ENCODE data around the gene EID2. TPM values are rescaled to one million over a fixed set of nuclear protein-coding genes. Genes with fewer than 3 reads are reported as not detected.

Gene EID2
- total and polyA plus RNA-seq, 2 donors from 2014 or later = 12.0 to 17.0 TPM

DNA sequence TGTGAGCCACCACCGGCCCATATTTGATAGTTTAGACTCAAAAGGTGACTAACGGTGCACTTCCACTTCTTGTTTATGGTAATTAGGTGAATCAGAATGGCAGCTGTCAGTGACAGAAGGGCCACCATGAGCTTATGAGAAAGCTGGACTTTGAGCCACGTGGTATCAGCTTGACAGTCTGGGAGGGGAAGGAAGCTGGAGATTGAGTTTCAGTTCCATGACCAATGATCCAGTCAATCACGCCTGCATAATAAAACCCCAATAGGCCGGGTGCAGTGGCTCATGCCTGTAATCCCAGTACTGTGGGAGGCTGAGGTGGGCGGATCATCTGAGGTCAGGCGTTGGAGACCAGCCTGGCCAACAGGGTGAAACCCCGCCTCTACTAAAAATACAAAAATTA lies 15.5 kb downstream of the EID2 start:
- peak in 4 of 5 donors; percentile 44 to 61 (median 52) for DNase-seq
- no peaks in the 10 kb centered on the region for H3K27me3 ChIP-seq (ENCODE audit: control insufficient read depth, insufficient read depth, low read length)
- no peak overlapping the region for H3K27ac ChIP-seq (ENCODE audit: low read depth in 2 of 2, low read length in 2 of 2)
- FAIRE-seq = no peak
- TF ChIP-seq, protein P1, sequence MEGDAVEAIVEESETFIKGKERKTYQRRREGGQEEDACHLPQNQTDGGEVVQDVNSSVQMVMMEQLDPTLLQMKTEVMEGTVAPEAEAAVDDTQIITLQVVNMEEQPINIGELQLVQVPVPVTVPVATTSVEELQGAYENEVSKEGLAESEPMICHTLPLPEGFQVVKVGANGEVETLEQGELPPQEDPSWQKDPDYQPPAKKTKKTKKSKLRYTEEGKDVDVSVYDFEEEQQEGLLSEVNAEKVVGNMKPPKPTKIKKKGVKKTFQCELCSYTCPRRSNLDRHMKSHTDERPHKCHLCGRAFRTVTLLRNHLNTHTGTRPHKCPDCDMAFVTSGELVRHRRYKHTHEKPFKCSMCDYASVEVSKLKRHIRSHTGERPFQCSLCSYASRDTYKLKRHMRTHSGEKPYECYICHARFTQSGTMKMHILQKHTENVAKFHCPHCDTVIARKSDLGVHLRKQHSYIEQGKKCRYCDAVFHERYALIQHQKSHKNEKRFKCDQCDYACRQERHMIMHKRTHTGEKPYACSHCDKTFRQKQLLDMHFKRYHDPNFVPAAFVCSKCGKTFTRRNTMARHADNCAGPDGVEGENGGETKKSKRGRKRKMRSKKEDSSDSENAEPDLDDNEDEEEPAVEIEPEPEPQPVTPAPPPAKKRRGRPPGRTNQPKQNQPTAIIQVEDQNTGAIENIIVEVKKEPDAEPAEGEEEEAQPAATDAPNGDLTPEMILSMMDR (IDR thresholded peaks at IDR 0.05; ENCODE audit: borderline replicate concordance, extremely low read depth, insufficient read depth) = no peak
- H3K9ac ChIP-seq (ENCODE audit: low read length in 3 of 3) = no peak overlapping the region
- H3K9me3 ChIP-seq (ENCODE audit: control insufficient read depth in 2 of 3, insufficient read depth in 1 of 3, low read length in 3 of 3) = no peaks in the 10 kb centered on the region
- intact Hi-C loops (cut with DNase I) = no loop called here
- H3K36me3 ChIP-seq (ENCODE audit: control insufficient read depth in 2 of 3, insufficient read depth in 3 of 3, low read length in 3 of 3) = no peaks in the 10 kb centered on the region
- H3K4me3 ChIP-seq (ENCODE audit: low read length in 3 of 3) = no peak overlapping the region
- no peaks in the 10 kb centered on the region for H3K4me1 ChIP-seq (ENCODE audit: control insufficient read depth in 2 of 3, insufficient read depth in 2 of 3, low read depth in 1 of 3, low read length in 3 of 3)

DNA sequence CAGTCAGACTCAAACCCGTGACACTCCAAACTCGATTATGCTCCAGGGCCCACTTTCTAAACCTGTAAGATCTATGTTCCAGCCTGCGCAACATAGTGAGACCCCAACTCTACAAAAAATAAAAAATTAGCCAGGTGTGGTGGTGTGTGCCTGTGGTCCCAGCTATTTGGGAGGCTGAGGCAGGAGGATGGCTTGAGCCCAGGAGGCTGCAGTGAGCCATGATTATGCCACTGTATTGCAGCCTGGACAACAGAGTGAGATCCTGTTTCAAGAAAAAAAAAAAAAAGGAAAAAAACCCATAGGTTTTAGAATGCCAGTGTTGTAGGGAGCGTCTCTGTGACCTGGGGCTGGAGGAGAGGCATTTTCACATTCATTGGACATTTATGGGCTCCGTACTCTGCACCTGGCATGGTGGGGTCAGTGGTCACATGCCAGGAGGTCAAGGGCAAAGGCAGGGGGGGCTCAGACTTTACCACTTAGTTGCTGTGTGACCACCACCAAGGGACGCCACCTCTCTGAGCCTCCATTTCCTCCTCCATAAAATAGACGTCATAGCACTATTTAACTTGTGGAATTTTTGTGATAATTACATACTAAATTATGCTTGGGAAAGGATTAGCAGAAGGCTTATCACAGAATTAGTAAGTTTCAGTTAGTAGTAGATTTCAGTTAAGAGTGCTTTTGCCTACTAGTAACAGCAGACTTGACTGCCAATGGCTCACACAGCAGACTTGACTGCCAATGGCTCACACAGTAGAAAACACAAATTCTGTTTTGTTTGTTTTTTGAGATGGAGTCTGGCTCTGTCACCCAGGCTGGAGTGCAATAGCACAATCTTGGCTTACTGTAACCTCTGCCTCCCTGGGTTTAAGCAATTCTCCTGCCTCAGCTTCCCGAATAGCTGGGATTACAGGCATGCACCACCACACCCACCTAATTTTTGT lies 19.1 kb downstream of the EID2 start:
- TF ChIP-seq, protein P1 (IDR thresholded peaks at IDR 0.05; ENCODE audit: borderline replicate concordance, extremely low read depth, insufficient read depth) = no peak
- peak in 1 of 5 donors; percentile 42 for DNase-seq
- H3K4me3 ChIP-seq (ENCODE audit: low read length in 3 of 3) = no peak overlapping the region
- H3K9ac ChIP-seq (ENCODE audit: low read length in 3 of 3) = no peak overlapping the region
- intact Hi-C loops (cut with DNase I) = no loop called here
- no peak for FAIRE-seq
- no peaks in the 10 kb centered on the region for H3K9me3 ChIP-seq (ENCODE audit: control insufficient read depth in 2 of 3, insufficient read depth in 1 of 3, low read length in 3 of 3)
- H3K27me3 ChIP-seq (ENCODE audit: control insufficient read depth, insufficient read depth, low read length) = no peaks in the 10 kb centered on the region
- no peak overlapping the region for H3K27ac ChIP-seq (ENCODE audit: low read depth in 2 of 2, low read length in 2 of 2)
- no peaks in the 10 kb centered on the region for H3K4me1 ChIP-seq (ENCODE audit: control insufficient read depth in 2 of 3, insufficient read depth in 2 of 3, low read depth in 1 of 3, low read length in 3 of 3)
- H3K36me3 ChIP-seq (ENCODE audit: control insufficient read depth in 2 of 3, insufficient read depth in 3 of 3, low read length in 3 of 3) = no peaks in the 10 kb centered on the region

- no peak for FAIRE-seq
- no peak overlapping the region for H3K9ac ChIP-seq (ENCODE audit: low read length in 3 of 3)
- H3K36me3 ChIP-seq (ENCODE audit: control insufficient read depth in 2 of 3, insufficient read depth in 3 of 3, low read length in 3 of 3) = no peaks in the 10 kb centered on the region
- DNase-seq = peak in 1 of 5 donors; percentile 17
- H3K4me3 ChIP-seq (ENCODE audit: low read length in 3 of 3) = no peak overlapping the region
- no peak overlapping the region for H3K27ac ChIP-seq (ENCODE audit: low read depth in 2 of 2, low read length in 2 of 2)
- TF ChIP-seq, protein P1 (IDR thresholded peaks at IDR 0.05; ENCODE audit: borderline replicate concordance, extremely low read depth, insufficient read depth) = no peak
- peaks cover 0 to 11% (median 0%) of the 10 kb centered on the region in 3 donors for H3K4me1 ChIP-seq (ENCODE audit: control insufficient read depth in 2 of 3, insufficient read depth in 2 of 3, low read depth in 1 of 3, low read length in 3 of 3)
- intact Hi-C loops (cut with DNase I) = no loop called here
- H3K27me3 ChIP-seq (ENCODE audit: control insufficient read depth, insufficient read depth, low read length) = no peaks in the 10 kb centered on the region
- H3K9me3 ChIP-seq (ENCODE audit: control insufficient read depth in 2 of 3, insufficient read depth in 1 of 3, low read length in 3 of 3) = no peaks in the 10 kb centered on the region
These were observed 21.0 kb downstream of the EID2 start for GRCh38 chr19:39518975-39519374.
